ENCODE results near the gene NDUFB7.

GRCh38 chr19:14561249-14561648, 10.6 kb downstream of the NDUFB7 start:
- TF ChIP-seq POLR2A (IDR thresholded peaks at IDR 0.05; ENCODE audit: low read length), result no peak
- TF ChIP-seq GATA1 (IDR thresholded peaks at IDR 0.05; ENCODE audit: low read depth, low read length), result no peak
